ENCODE measurements around the gene FGF14.

GRCh38 chr13:101955764-101956163 is 446.1 kb downstream of the FGF14 start:
- TF ChIP-seq CTCF (IDR thresholded peaks at IDR 0.05) (no peak), POLR2A (IDR thresholded peaks at IDR 0.05) (no peak), EP300 (IDR thresholded peaks at IDR 0.05) (no peak)
